ENCODE measurements around the gene LBP. TPM values are rescaled to one million over a fixed set of nuclear protein-coding genes. Genes with fewer than 3 reads are reported as not detected.

LBP gene
- polyA plus RNA-seq, 1 of the 3 experiments (the other 2 are of a cell fraction) = 0.03 TPM

GRCh38 chr20:38320221-38320620, 26.1 kb upstream of the LBP start (continued):
- no peak for TF ChIP-seq USF1 (IDR thresholded peaks at IDR 0.05; ENCODE audit: borderline replicate concordance, low read depth)
- TF ChIP-seq, protein P1, sequence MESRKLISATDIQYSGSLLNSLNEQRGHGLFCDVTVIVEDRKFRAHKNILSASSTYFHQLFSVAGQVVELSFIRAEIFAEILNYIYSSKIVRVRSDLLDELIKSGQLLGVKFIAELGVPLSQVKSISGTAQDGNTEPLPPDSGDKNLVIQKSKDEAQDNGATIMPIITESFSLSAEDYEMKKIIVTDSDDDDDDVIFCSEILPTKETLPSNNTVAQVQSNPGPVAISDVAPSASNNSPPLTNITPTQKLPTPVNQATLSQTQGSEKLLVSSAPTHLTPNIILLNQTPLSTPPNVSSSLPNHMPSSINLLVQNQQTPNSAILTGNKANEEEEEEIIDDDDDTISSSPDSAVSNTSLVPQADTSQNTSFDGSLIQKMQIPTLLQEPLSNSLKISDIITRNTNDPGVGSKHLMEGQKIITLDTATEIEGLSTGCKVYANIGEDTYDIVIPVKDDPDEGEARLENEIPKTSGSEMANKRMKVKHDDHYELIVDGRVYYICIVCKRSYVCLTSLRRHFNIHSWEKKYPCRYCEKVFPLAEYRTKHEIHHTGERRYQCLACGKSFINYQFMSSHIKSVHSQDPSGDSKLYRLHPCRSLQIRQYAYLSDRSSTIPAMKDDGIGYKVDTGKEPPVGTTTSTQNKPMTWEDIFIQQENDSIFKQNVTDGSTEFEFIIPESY (IDR thresholded peaks at IDR 0.05; ENCODE audit: borderline replicate concordance, low read depth) = no peak

DNA sequence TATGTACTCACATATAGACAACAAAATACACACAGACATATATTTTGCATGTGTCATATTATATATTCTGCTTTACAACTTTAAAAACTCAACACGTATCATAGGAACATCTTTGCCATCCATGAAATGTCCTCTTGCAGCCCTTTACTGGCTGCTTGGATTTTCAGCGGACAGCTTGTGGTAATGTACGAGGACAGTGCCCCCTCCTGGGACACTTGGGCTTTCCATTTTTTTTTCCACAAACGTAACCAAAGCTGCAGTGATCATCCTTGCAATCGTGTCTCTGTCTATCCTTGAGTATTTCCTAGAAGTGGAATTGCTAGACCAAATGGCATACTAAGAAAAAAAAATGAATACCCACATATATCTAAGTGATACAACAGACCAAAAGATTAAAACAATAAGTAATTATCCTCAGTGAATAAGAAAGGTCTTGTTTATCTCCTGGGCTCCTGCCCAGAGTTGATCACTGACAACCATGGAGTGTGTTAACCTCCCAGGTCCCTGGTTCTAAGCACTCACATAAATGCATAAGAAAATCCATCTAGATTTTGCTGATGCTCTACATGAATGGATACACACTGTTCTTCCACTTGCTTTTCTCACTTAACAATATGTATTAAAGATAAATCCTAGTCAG, 24.2 kb upstream of the LBP start:
- no peak overlapping the region for H3K4me2 ChIP-seq
- DNase-seq = peak; percentile 73
- H3F3A ChIP-seq (replicated peaks; ENCODE audit: insufficient read depth) = no peaks in the 10 kb centered on the region
- POLR2A ChIA-PET = no interaction called here
- no peak overlapping the region for H3K9ac ChIP-seq
- no peaks in the 10 kb centered on the region for H3K79me2 ChIP-seq (ENCODE audit: insufficient read depth)
- H3K9me3 ChIP-seq = no peaks in the 10 kb centered on the region
- no peak overlapping the region for H3K27ac ChIP-seq (ENCODE audit: low read depth in 2 of 2, low read length in 1 of 2)
- CTCF ChIA-PET = interaction anchor here (0.6 to 2.1 kb wide), 29 partner anchors 8 to 544 kb away, joined by 3 to 20 read pairs (median 4); no protein-coding TSS in a partner anchor
- WGBS (ENCODE audit: low lambda C conversion rate) = 2% methylated on average over 5 of the region's 5 CpGs
- H2AFZ ChIP-seq (ENCODE audit: low read depth) = no peak overlapping the region
- no peaks in the 10 kb centered on the region for H3K4me1 ChIP-seq (ENCODE audit: control insufficient read depth in 1 of 2, insufficient read depth in 2 of 2, low read depth in 1 of 2, low read length in 1 of 2)
- peak; percentile 87 for TF ChIP-seq RAD21 (IDR thresholded peaks at IDR 0.05; ENCODE audit: low read length)
- no peak for TF ChIP-seq FOSL2 (IDR thresholded peaks at IDR 0.05; ENCODE audit: borderline replicate concordance, low read depth)
- TF ChIP-seq SMC3 (IDR thresholded peaks at IDR 0.05; ENCODE audit: low read depth, low read length) = peak; percentile 72
- no peak for TF ChIP-seq IRF3 (IDR thresholded peaks at IDR 0.05; ENCODE audit: low read depth, low read length)
- TF ChIP-seq, protein P2, sequence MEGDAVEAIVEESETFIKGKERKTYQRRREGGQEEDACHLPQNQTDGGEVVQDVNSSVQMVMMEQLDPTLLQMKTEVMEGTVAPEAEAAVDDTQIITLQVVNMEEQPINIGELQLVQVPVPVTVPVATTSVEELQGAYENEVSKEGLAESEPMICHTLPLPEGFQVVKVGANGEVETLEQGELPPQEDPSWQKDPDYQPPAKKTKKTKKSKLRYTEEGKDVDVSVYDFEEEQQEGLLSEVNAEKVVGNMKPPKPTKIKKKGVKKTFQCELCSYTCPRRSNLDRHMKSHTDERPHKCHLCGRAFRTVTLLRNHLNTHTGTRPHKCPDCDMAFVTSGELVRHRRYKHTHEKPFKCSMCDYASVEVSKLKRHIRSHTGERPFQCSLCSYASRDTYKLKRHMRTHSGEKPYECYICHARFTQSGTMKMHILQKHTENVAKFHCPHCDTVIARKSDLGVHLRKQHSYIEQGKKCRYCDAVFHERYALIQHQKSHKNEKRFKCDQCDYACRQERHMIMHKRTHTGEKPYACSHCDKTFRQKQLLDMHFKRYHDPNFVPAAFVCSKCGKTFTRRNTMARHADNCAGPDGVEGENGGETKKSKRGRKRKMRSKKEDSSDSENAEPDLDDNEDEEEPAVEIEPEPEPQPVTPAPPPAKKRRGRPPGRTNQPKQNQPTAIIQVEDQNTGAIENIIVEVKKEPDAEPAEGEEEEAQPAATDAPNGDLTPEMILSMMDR (IDR thresholded peaks at IDR 0.05) = peak; percentile 84
- H3K36me3 ChIP-seq (replicated peaks in 1 of 2; ENCODE audit: control insufficient read depth in 1 of 2, insufficient read depth in 2 of 2, low read length in 1 of 2) = no peaks in the 10 kb centered on the region
- H3K27me3 ChIP-seq (ENCODE audit: insufficient read depth) = no peaks in the 10 kb centered on the region
- H4K20me1 ChIP-seq (ENCODE audit: insufficient read depth) = no peaks in the 10 kb centered on the region
- no peak overlapping the region; a peak in 1 of 4 replicates for H3K4me3 ChIP-seq (ENCODE audit: low read depth in 2 of 2, low read length in 1 of 2)
- H3K9me2 ChIP-seq = no peaks in the 10 kb centered on the region
